GM18505 (cell line): ENCODE measurements around the gene PSMA4.
"Not testable (repeated sequence)": the region's sequence is repeated elsewhere in the genome, so short reads cannot be mapped to it uniquely, and the experiment has no call there.

Source experiments
- ATAC-seq: cut with Tn5 transposase; IDR thresholded peaks from one replicate; pipeline ENCODE4 v1.9.1; 2021; ENCODE audit not compliant: unreplicated experiment
- POLR2A ChIP-seq: IDR thresholded peaks from 4 replicates; pipeline ENCODE4 v1.6.1; 2011; ENCODE audit warnings: borderline replicate concordance; ENCODE audit not compliant: insufficient read depth, insufficient read length; ENCODE audit errors: extremely low read depth

PSMA4 gene

DNA sequence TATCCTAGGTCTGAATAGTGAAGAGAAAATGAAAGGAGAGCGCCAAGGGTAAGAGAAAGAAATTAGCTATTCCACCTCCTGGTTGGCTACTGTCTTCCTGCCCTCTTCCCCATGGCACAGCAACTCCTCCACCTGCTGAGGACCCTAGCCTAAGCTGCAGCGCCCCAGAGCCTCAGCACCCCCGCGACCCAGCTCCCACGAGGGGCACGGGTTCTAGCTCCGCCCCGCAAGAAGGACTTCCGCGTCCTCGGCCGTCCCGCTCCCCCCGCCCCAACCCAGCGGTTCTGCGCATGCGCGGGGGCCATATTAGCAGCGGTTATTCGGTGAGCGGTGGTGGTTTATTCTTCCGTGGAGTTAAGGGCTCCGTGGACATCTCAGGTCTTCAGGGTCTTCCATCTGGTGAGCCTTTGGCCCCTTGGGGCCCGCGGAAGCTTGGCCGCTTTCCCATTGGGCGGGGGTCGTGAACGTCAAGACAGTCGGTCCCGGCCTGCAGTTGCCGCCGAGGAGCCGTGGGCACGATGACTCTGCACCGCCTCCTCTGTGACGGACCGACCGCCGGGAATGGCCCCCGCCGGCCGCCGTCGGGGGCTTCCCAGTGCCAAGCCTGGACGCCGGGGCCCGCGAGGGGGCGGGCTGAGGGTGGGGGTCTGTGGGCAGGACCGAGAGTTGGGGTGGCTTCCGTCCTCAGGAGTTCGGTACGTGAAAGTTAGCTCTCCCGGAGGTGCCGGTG lies at the start of gene PSMA4:
Gene PSMA4, plus strand, starts transcription at position 304 of the 730 bp plus-strand sequence. CDS start 1,484 bp downstream, outside the sequence.
- ATAC-seq, result peak; percentile 73
- TF ChIP-seq POLR2A, result peak; percentile 95

DNA sequence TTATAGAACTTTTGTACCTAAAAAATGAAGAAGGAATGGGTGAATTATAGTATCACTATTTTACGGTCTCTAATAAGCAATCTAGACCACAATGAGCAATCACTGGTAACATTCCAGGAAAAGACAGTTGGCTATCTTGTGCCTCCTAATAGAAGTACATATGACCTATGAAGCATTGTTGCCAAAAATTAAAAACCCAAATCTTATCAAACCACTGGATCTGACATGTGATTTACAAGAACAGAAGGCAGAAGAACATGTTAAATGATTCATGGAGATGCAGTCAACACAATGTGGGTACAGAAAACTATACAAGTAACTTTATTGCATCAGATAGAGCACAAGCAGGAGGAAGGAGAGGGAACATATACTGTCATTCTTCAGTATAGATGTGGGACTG lies 47.4 kb upstream of the PSMA4 start:
- ATAC-seq, result no peak
- TF ChIP-seq POLR2A, result no peak

DNA sequence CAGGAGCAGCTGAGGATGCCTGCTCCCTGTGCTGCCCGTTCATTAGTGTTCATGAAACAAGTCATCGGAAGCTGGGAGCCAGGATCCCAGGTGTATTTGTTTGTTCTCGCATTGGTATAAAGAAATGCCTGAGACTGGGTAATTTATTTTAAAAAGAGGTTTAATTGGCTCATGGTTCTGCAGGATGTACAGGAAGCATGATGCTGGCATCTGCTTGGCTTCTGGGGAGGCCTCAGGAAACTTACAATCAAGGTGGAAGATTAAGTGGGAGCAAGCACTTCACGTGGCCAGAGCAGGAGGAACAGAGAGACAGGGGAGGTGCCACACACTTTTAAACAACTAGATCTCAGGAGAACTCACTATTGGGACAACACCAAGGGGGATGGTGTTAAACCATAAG lies 38.4 kb upstream of the PSMA4 start:
- no peak for ATAC-seq
- no peak for TF ChIP-seq POLR2A

DNA sequence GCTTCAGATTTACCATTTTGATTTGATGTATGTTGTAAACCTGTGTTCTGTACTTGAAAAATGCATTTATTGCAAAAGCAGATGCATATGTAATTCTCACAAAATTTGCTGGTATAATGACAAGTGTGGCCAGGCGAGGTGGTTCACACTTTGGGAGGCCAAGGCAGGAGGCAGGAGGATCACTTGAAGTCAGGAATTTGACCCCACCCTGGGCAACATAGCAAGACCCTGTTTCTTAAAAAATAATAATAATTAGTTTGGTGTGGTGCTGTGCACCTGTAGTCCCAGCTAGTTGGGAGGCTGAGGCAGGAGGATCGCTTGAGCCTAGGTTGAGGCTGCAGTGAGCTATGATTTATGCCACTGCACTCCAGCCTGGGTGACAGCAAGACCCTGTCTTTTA lies 37.6 kb upstream of the PSMA4 start:
- no peak for TF ChIP-seq POLR2A

DNA sequence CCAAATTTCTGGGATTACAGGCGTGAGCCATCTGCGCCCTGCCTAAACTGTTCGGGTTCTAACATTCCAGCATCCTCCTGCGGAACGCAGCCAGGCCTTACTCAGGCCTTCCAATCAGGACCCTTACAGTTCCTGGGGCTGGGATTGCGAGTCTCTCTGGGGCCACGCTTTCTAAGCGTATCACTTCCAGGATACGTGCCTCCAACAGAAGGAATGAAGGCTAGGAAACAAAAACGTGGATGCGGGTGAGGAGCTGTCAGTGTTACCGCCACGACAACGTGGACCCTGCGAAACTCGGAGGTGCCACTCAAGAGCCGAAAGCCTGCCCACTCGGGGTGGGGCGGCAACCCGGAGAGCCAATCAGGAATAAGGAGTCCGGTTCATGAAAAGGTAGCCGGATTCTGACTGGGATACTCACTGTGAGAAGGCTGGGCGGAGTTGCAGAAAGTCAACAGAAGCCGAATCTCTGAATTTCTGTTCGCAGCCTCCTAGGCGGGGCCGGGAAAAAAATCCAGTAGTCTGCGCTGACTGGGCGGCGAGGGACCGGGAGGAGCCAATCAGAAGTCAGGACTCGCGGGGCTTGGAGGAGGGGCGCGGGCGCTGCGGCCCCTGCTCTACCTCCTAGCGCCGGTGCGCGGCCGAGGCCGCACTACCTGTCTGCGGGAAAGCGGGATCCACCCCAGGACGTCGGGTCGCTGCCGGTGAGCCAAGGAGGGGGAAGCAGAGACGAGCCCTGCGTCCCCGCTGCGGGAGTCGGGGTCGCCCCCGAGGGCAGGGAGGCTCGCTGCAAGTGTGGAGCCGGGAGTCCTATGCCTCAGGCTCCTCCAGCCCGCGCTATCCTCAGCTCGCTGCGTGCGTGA lies 33.0 kb upstream of the PSMA4 start, which contains the start of gene HYKK:
Gene HYKK, plus strand, starts transcription at position 607 of the 860 bp plus-strand sequence. CDS start 5,512 bp downstream, outside the sequence.
- no peak for ATAC-seq
- no peak for TF ChIP-seq POLR2A

More for the DNA sequence above, 37.6 kb upstream of the PSMA4 start:
- no peak for ATAC-seq

DNA sequence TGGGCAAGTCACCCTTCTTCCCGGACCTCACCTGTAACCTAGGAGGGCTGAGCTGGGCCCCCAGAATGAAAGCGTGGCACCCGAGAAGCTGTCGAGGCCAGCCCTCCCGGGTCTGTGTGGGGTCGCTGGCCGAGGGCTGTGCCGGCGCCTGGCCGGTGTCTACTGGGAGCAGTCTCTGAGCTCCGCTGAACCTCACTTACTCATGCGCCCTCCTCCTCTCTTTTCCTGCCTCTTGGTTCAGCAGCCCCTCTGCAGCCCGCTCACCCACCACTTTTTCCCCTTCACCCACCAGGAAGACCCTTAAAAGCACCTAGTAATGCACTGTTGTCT lies 32.4 kb upstream of the PSMA4 start:
- TF ChIP-seq POLR2A, result no peak
- no peak for ATAC-seq

DNA sequence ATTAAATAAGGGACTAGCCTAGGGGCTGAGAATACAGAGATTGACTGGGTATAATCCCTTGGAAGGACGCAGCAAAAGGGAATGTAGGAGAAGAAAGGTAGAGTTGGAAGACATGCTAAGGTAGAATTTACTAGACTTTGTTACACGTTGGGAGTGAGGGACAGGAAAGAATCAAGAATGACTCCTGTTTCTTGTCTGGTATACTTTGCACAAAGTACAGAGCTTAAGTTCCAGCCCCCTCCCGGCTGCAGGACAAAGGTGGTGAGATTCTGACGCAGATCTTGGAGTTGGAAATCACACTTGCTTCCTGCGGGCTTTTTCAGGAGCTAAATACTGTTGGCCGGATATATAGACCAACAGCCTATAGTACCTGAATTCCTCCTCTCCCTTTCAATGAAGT lies 32.0 kb upstream of the PSMA4 start:
- no peak for TF ChIP-seq POLR2A
- ATAC-seq, result no peak

DNA sequence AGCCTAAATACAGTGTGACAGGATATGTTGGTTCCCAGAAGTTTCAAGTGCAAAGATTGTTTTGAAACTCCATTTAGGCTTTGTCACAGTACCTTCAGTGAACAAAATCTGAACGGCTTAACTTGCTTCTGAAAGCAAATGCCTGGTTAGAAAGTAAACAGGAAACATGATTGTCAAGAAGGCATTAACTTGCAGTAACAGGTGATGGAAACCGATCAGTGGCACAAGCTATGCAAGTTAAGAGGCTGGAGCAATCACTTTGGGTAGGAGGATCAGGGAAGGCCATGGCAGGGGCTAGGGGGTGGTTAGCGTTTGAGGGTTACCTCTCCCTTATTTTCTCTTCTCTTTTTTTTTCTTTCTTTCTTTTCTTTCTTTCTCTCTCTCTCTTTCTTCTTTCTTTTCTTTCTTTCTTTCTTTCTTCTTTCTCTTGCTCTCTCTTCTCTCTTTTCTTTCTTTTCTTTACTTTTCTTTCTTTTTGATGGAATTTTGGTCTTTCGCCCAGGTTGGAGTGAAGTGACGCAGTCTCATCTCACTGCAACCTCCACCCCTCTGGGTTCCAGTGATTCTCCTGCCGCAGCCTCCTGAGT lies 30.4 kb upstream of the PSMA4 start:
- ATAC-seq, result no peak
- no peak for TF ChIP-seq POLR2A

DNA sequence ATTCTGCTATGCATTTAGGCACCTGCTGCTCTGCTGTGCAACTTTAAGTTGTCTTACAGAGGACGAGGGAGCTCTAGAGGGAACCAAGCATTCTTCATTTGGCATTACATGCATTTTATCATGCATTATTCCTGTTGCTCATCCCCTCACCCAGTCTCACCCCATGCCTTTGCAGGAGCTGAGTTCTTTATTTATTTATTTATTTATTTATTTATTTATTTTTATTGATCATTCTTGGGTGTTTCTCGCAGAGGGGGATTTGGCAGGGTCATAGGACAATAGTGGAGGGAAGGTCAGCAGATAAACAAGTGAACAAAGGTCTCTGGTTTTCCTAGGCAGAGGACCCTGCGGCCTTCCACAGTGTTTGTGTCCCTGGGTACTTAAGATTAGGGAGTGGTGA lies 20.2 kb upstream of the PSMA4 start:
- ATAC-seq, result not testable (repeated sequence)

DNA sequence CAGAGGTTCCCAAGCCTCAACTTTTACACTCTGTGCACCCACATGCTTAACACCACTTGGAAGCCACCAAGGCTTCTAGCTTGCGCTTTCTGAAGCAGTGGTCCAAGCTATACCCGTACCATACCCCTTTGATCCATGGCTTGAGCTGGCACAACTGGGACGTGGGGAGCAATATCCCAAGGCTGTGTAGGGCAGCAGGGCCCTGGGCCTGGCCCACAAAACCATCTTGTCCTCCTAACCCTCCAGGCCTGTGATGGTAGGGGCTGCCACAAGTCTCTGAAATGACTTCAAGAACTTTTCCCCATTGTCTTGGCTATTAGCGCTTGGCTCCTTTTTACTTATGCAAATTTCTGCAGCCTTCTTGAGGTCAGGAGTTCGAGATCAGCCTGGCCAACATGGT lies 16.0 kb upstream of the PSMA4 start:
- ATAC-seq, result no peak
- no peak for TF ChIP-seq POLR2A

DNA sequence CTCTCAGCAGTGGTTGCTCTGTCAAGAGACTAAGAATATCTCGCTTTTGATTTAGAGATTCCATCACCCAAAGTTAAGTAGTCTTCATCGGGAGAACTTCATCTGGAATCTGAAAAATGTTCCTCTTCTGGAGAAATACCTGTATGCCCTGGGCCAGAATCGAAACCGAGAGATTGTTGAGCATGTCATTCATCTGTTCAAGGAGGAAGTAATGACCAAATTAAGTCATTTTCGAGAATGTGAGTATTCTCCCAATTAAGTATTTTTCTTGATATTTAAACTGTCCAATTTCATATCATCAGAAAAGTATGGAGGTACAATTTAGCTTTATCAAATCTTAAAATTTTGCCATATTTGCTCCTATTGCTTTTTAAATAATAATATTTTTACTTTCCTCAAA lies 12.9 kb upstream of the PSMA4 start:
- ATAC-seq, result no peak
- TF ChIP-seq POLR2A, result no peak

DNA sequence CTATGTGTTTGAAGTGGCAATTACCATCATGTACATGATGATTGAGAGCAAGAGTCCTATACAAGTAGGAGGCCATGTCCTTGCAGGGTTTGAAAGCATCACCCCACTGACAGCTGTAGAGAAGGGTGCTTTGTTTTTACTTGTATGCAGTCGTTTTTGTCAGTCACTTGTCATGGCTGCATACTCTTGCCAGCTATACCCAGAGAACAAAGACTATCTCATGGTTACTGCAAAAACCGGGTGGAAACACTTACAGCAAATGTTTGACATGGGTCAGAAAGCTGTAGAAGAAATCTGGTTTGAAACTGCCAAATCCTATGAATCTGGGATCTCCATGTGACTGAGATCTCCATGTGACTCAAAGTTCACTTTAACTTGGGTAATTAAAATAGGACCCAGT lies 6.9 kb upstream of the PSMA4 start:
- no peak for TF ChIP-seq POLR2A
- no peak for ATAC-seq

DNA sequence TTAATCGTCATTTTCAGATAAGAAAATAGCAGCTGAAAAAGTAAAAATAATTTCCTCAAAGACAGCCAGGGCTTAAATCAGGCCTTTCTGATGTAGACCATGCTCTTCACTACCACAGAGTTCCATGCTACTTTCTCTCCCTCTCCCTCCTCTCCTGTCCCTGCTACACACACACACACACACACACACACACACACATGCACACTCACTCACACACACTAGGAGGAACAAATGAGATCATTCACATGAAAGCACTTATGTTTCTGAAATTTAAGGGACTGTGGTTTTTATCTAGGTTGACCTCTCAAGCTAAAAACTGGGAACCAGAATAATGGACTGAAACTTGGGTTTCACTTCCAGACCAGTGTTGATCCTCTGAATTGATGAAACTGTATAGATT lies 4.1 kb upstream of the PSMA4 start:
- no peak for TF ChIP-seq POLR2A
- no peak for ATAC-seq
